ENCODE results near the gene RBM20. TPM values are rescaled to one million over a fixed set of nuclear protein-coding genes. Genes with fewer than 3 reads are reported as not detected.
"Not testable (repeated sequence)": the region's sequence is repeated elsewhere in the genome, so short reads cannot be mapped to it uniquely, and the experiment has no call there.

RBM20 gene
- total and polyA plus RNA-seq, 7 experiments from 2014 or later = 0.16 to 1.7 (median 0.37) TPM; not detected in 1

GRCh38 chr10:110639046-110639445 lies 5.1 kb upstream of the RBM20 start:
- H3K36me3 Mint-ChIP-seq; ATAC-seq; CTCF ChIA-PET; POLR2A ChIA-PET; H3K9me3 ChIP-seq (ENCODE audit: control insufficient read depth in 2 of 3, low read length in 3 of 3); H3K4me3 ChIP-seq (ENCODE audit: low read length); H3K27ac Mint-ChIP-seq; H3K9me3 Mint-ChIP-seq; H3K4me3 Mint-ChIP-seq; intact Hi-C loops (cut with micrococcal nuclease); H3K36me3 ChIP-seq (ENCODE audit: control insufficient read depth in 2 of 3, insufficient read depth in 3 of 3, low read length in 3 of 3); DNase-seq; H3K27ac ChIP-seq (ENCODE audit: low read depth, low read length): not testable (repeated sequence)
- H3K4me1 ChIP-seq (ENCODE audit: control insufficient read depth in 2 of 2, insufficient read depth in 2 of 2, low read length in 2 of 2) = peaks cover 10 to 14% of the 10 kb centered on the region in 2 donors
- peaks cover 10 to 27% (median 23%) of the 10 kb centered on the region in 7 donors for H3K4me1 Mint-ChIP-seq
- H3K27me3 Mint-ChIP-seq = peaks cover 21 to 55% (median 36%) of the 10 kb centered on the region in 5 donors
- peaks cover 0 to 17% of the 10 kb centered on the region in 2 donors for H3K27me3 ChIP-seq (ENCODE audit: control insufficient read depth in 2 of 2, insufficient read depth in 2 of 2, low read length in 2 of 2)

GRCh38 chr10:110639858-110640257 lies 4.3 kb upstream of the RBM20 start:
- Histone ChIP-seq H3K4me1 (ENCODE audit: control insufficient read depth in 2 of 2, insufficient read depth in 2 of 2, low read length in 2 of 2) (peaks cover 10 to 14% of the 10 kb centered on the region in 2 donors), H3K27me3 (ENCODE audit: control insufficient read depth in 2 of 2, insufficient read depth in 2 of 2, low read length in 2 of 2) (peaks cover 0 to 17% of the 10 kb centered on the region in 2 donors)
- DNase-seq; intact Hi-C loops (cut with micrococcal nuclease); H3K4me3 Mint-ChIP-seq; H3K4me3 ChIP-seq (ENCODE audit: low read length); H3K9me3 ChIP-seq (ENCODE audit: control insufficient read depth in 2 of 3, low read length in 3 of 3); CTCF ChIA-PET; H3K27ac Mint-ChIP-seq; H3K9me3 Mint-ChIP-seq; H3K27ac ChIP-seq (ENCODE audit: low read depth, low read length); ATAC-seq; H3K36me3 ChIP-seq (ENCODE audit: control insufficient read depth in 2 of 3, insufficient read depth in 3 of 3, low read length in 3 of 3); POLR2A ChIA-PET; H3K36me3 Mint-ChIP-seq: not testable (repeated sequence)
- Mint-ChIP-seq H3K4me1 (peaks cover 10 to 31% (median 23%) of the 10 kb centered on the region in 7 donors), H3K27me3 (peaks cover 25 to 57% (median 40%) of the 10 kb centered on the region in 5 donors)

- peak overlapping the region in 1 of 9 donors; percentile 19 for H3K27ac Mint-ChIP-seq
- POLR2A ChIA-PET = no interaction called here
- DNase-seq (no peak), ATAC-seq (peak; percentile 55)
- H3K27ac ChIP-seq (ENCODE audit: low read depth, low read length) = no peak overlapping the region
- peaks cover 37 to 66% (median 49%) of the 10 kb centered on the region in 5 donors for H3K27me3 Mint-ChIP-seq
- intact Hi-C loops (cut with micrococcal nuclease) = no loop called here
- H3K9me3 ChIP-seq (ENCODE audit: control insufficient read depth in 2 of 3, low read length in 3 of 3) = no peaks in the 10 kb centered on the region
- CTCF ChIA-PET = interaction anchor here (0.7 kb wide), 1 partner anchor 30 kb away, joined by 3 read pairs; no protein-coding TSS in a partner anchor
- peak overlapping the region in 5 of 10 donors; percentile 6 to 40 (median 20) for H3K4me3 Mint-ChIP-seq
- no peaks in the 10 kb centered on the region for H3K36me3 Mint-ChIP-seq
- H3K4me1 ChIP-seq (ENCODE audit: control insufficient read depth in 2 of 2, insufficient read depth in 2 of 2, low read length in 2 of 2) = peaks cover 10 to 14% of the 10 kb centered on the region in 2 donors
- peaks cover 10 to 36% (median 25%) of the 10 kb centered on the region in 7 donors for H3K4me1 Mint-ChIP-seq
- peaks cover 0 to 3% (median 0%) of the 10 kb centered on the region in 3 experiments for H3K36me3 ChIP-seq (ENCODE audit: control insufficient read depth in 2 of 3, insufficient read depth in 3 of 3, low read length in 3 of 3)
- H3K9me3 Mint-ChIP-seq = peaks cover 0 to 5% (median 0%) of the 10 kb centered on the region in 11 donors
- H3K27me3 ChIP-seq (ENCODE audit: control insufficient read depth in 2 of 2, insufficient read depth in 2 of 2, low read length in 2 of 2) = peaks cover 0 to 23% of the 10 kb centered on the region in 2 donors
- no peak overlapping the region for H3K4me3 ChIP-seq (ENCODE audit: low read length)
Observed at GRCh38 chr10:110641256-110641655, 2.9 kb upstream of the RBM20 start.

- peaks cover 10 to 36% (median 25%) of the 10 kb centered on the region in 7 donors for H3K4me1 Mint-ChIP-seq
Observed at GRCh38 chr10:110642204-110643034, 1.7 kb upstream of the RBM20 start.

GRCh38 chr10:110643035-110643652 lies 992 bp upstream of the RBM20 start:
- peak in 1 of 9 donors; percentile 7 for DNase-seq
- H3K4me3 Mint-ChIP-seq = peak overlapping the region; percentile 67 to 87 (median 80)
- no peak for ATAC-seq
- CTCF ChIA-PET = no interaction called here
- H3K27me3 Mint-ChIP-seq = peaks cover 48 to 77% (median 58%) of the 10 kb centered on the region in 5 donors
- no peaks in the 10 kb centered on the region for H3K36me3 Mint-ChIP-seq
- no peak overlapping the region for H3K27ac ChIP-seq (ENCODE audit: low read depth, low read length)
- no peaks in the 10 kb centered on the region for H3K9me3 ChIP-seq (ENCODE audit: control insufficient read depth in 2 of 3, low read length in 3 of 3)
- peak overlapping the region in 2 of 9 donors; percentile 38 to 70 for H3K27ac Mint-ChIP-seq
- POLR2A ChIA-PET = no interaction called here
- H3K4me3 ChIP-seq (ENCODE audit: low read length) = peak overlapping the region; percentile 47
- H3K4me1 ChIP-seq (ENCODE audit: control insufficient read depth in 2 of 2, insufficient read depth in 2 of 2, low read length in 2 of 2) = peaks cover 10 to 14% of the 10 kb centered on the region in 2 donors
- peaks cover 10 to 36% (median 25%) of the 10 kb centered on the region in 7 donors for H3K4me1 Mint-ChIP-seq
- intact Hi-C loops (cut with micrococcal nuclease) = no loop called here
- H3K36me3 ChIP-seq (ENCODE audit: control insufficient read depth in 2 of 3, insufficient read depth in 3 of 3, low read length in 3 of 3) = peaks cover 0 to 3% (median 0%) of the 10 kb centered on the region in 3 experiments
- peaks cover 0 to 3% (median 0%) of the 10 kb centered on the region in 11 donors for H3K9me3 Mint-ChIP-seq
- H3K27me3 ChIP-seq (ENCODE audit: control insufficient read depth in 2 of 2, insufficient read depth in 2 of 2, low read length in 2 of 2) = peaks cover 0 to 23% of the 10 kb centered on the region in 2 donors

More at GRCh38 chr10:110642204-110643034, 1.7 kb upstream of the RBM20 start:
- intact Hi-C loops (cut with micrococcal nuclease) = no loop called here
- Histone ChIP-seq H3K36me3 (ENCODE audit: control insufficient read depth in 2 of 3, insufficient read depth in 3 of 3, low read length in 3 of 3) (peaks cover 0 to 3% (median 0%) of the 10 kb centered on the region in 3 experiments), H3K4me1 (ENCODE audit: control insufficient read depth in 2 of 2, insufficient read depth in 2 of 2, low read length in 2 of 2) (peaks cover 10 to 14% of the 10 kb centered on the region in 2 donors), H3K4me3 (ENCODE audit: low read length) (no peak overlapping the region), H3K27me3 (ENCODE audit: control insufficient read depth in 2 of 2, insufficient read depth in 2 of 2, low read length in 2 of 2) (peaks cover 0 to 23% of the 10 kb centered on the region in 2 donors), H3K27ac (ENCODE audit: low read depth, low read length) (no peak overlapping the region), H3K9me3 (ENCODE audit: control insufficient read depth in 2 of 3, low read length in 3 of 3) (no peaks in the 10 kb centered on the region)
- ChIA-PET CTCF (no interaction called here), POLR2A (no interaction called here)
- no peaks in the 10 kb centered on the region for H3K36me3 Mint-ChIP-seq
- H3K27me3 Mint-ChIP-seq = peaks cover 47 to 75% (median 56%) of the 10 kb centered on the region in 5 donors
- ATAC-seq (no peak), DNase-seq (no peak)
- H3K27ac Mint-ChIP-seq = peak overlapping the region in 1 of 9 donors; percentile 70
- H3K4me3 Mint-ChIP-seq = peak overlapping the region; percentile 67 to 87 (median 80)
- peaks cover 0 to 5% (median 0%) of the 10 kb centered on the region in 11 donors for H3K9me3 Mint-ChIP-seq

- POLR2A ChIA-PET = no interaction called here
- Mint-ChIP-seq H3K4me3 (peak overlapping the region; percentile 55 to 81 (median 71)), H3K4me1 (peaks cover 12 to 36% (median 25%) of the 10 kb centered on the region in 7 donors), H3K9me3 (peaks cover 0 to 3% (median 0%) of the 10 kb centered on the region in 11 donors), H3K27me3 (peaks cover 51 to 81% (median 71%) of the 10 kb centered on the region in 5 donors), H3K27ac (no peak overlapping the region), H3K36me3 (no peaks in the 10 kb centered on the region)
- CTCF ChIA-PET = no interaction called here
- ATAC-seq (no peak), DNase-seq (no peak)
- Histone ChIP-seq H3K27me3 (ENCODE audit: control insufficient read depth in 2 of 2, insufficient read depth in 2 of 2, low read length in 2 of 2) (peaks cover 0 to 23% of the 10 kb centered on the region in 2 donors), H3K36me3 (ENCODE audit: control insufficient read depth in 2 of 3, insufficient read depth in 3 of 3, low read length in 3 of 3) (peaks cover 0 to 3% (median 0%) of the 10 kb centered on the region in 3 experiments), H3K27ac (ENCODE audit: low read depth, low read length) (no peak overlapping the region), H3K4me1 (ENCODE audit: control insufficient read depth in 2 of 2, insufficient read depth in 2 of 2, low read length in 2 of 2) (peaks cover 10 to 14% of the 10 kb centered on the region in 2 donors), H3K4me3 (ENCODE audit: low read length) (no peak overlapping the region), H3K9me3 (ENCODE audit: control insufficient read depth in 2 of 3, low read length in 3 of 3) (no peaks in the 10 kb centered on the region)
- intact Hi-C loops (cut with micrococcal nuclease) = loop anchor here in 1 of 2 donors (2.0 kb wide), 1 partner anchor 28 kb away; no protein-coding TSS in a partner anchor
Observed at GRCh38 chr10:110644598-110645462, 694 bp downstream of the RBM20 start.
